Left renal cortex interstitium (tissue), 4 donors: ENCODE data around the gene ENDOV. TPM values are rescaled to one million over a fixed set of nuclear protein-coding genes. Genes with fewer than 3 reads are reported as not detected.
A peak's percentile ranks its signal among the peaks of the same experiment; 100 is the strongest.
"Not testable (repeated sequence)": the region's sequence is repeated elsewhere in the genome, so short reads cannot be mapped to it uniquely, and the experiment has no call there.

Source experiments
- DNase-seq, 4 donors: peaks; one replicate each; pipeline ENCODE4 v3.0.0-alpha.2; 2013; ENCODE audit warnings: low read depth in 4 of 4, low spot score in 2 of 4, missing footprints in 1 of 4
- polyA plus RNA-seq, 4 donors: library from polyadenylated mRNA; unstranded; fragments of 120-200 nt; gene quantifications; one replicate each; pipeline ENCODE4 v1.2.1, GENCODE V29; 2013; ENCODE audit not compliant: insufficient read length in 4 of 4

The ENDOV gene
- polyA plus RNA-seq, 4 donors, result 25.7 to 46.9 (median 35.2) TPM

DNA sequence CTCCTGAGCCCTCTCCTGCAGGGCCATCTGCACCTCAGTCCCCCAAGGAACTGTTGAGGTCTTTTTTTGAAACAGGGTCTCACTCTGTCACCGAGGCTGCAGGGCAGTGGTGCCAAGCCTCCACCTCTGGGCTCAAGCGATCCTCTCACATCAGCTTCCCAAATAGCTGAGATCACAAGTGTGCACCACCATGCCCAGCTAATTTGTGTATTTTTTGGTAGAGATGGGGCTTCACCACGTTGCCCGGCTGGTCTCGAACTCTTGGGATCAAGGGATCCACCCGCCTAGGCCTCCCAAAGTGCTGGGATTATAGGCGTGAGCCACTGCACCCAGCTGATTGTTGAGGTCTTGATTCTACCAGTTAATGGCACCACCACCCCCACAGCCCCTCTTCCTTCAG, 27.9 kb upstream of the ENDOV start:
- no peak for DNase-seq

DNA sequence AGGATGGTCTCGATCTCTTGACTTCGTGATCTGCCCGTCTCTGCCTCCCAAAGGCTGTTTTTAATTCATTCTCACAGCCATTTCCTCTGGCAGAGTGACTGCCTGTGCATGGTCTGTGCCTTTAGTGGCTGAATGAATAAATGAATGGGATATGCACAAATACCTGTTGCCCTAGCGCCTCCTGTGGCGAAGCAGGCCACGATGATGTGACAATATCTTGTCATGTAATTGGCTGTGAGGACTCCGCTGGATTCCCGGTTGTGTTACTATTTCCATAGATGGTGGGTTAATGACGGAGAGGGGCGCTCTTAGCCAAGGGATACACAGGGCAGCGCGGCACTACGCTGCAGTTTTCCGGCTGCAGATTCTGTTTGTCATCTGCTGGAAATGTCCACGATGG, 26.8 kb upstream of the ENDOV start:
- no peak for DNase-seq

DNA sequence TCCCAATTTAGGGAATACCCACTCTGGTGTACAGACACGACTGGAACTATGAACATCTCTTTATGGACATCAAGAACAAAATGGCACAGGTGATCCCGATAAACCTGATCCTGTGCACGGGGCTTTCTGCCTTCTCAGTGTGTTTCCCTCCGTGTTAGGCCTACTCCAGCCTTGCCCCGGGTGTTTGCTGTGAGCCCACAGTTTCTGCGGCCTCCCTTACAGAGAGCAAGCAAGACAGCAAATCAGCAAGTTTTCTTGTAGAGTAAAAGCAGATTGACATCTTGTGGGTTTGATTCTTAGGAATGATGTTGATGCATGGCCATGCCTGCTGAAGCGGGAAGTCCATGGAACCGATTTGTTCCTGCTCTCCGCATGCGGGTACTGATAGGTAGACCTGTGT, 26.4 kb upstream of the ENDOV start:
- no peak for DNase-seq

DNA sequence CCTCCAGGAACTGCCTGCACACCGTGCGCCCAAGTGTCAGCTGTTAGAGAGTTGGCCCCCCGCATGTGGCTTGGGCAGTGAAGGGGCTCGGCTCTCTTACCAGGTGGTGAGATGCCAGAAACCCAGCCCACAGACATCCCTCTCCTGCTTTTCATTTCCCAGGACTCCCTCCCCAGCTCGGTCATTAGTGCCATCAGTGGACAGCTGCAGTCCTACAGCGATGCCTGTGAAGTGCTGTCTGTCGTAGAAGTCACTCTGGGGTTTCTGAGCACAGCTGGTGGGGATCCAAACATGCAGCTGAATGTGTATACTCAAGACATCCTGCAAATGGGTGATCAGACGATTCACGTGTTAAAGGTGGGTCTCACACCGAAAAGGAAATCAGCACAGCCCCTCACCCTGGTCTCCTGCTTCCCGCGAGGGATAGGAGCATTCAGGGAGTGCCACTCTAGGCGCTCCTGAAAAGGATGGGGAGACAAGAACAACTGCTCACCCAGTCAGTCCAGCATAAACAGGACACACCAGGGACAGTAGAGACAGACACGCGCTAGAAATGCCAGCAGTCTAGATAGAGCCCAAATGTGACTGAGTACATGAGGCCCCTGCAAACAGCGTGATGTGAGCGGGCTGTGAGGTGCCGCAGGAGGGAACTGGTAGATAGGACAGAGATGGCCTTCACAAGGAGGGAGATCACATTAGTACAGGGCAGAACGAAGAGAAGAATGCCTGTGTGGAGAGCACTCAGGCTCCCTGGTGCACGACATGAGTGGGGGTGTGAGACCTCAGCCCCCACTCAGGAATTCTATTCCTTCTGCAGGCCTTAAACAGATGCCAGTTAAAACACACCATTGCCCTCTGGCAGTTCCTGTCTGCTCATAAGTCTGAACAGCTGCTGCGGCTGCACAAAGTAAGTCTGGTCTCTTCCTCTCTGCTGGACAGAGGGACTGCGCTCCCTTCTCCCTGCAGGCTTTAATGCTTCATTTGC, 25.7 kb upstream of the ENDOV start:
- no peak for DNase-seq

DNA sequence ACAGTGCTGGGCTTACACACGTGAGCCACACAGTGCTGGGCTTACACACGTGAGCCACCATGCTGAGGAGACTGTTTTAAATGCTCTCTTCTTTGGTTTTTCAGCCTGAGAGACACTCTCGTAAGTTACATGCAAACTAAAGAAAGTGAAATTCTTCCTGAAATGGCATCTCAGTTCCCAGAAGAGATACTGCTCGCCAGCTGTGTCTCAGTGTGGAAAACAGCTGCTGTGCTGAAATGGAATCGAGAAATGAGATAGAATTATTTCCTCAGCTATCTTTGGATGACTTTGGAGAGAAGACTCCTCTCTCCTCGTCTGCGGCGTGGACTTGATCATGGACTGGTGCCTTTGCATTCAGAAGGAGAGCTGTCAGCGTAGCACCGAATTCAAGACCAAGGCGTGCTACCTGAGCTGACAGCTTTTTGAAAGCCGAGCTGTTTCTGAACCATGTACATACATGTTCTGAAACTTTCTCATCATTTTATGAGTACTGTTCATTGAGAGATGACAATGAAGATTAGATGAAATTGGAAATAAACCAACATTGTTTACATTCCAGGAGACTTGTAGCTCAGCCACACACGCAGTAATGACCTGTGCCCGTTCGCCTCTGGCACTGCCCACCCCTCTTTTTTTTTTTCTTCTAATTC, 21.6 kb upstream of the ENDOV start:
- no peak for DNase-seq

DNA sequence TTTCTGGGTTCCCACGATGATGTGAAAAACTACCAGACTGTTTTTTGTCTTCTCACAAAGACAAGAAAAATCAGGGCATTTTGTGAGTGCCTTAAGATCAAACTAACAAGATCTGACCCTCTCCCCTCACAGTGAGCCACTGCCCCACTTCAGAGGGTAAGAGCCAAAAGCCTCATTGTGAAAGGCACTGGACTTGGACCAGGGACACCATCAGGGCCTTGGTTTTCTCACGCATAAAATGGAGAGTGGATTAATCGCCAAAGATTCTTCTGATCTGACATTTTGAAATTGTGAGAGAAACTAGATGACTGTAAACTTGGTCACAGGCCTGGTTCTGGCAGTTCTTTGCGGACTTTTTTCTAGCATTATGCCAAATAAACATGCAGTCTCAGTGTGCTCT, 21.0 kb upstream of the ENDOV start:
- no peak for DNase-seq

DNA sequence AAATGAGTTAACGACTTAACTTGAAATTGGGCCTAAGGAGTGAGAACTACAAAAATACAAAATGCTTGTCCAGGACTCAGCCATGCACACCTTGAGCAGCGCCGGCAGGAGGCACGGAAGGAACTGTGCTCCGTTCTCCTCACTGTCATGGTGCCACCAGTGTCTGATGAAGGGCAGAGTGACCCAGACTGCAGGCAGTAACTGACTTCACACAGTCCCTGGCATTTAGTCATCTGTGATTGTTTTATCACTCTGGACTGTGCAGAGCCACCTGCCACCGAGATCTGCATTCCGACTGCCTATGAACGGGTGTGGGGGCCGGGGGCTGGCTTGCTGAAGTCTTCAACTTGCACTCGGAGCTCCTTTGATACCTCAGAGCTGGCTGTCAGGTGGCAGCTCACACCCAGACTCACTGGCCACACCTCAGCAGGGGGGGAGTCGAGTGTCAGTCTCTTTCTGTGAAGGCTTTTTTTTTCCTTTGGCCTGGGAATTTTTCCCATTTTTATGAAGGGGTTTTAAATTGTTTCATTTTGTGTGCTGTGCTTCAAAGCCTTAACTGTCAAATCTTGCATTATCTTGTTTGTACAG, 20.2 kb upstream of the ENDOV start:
- no peak for DNase-seq

DNA sequence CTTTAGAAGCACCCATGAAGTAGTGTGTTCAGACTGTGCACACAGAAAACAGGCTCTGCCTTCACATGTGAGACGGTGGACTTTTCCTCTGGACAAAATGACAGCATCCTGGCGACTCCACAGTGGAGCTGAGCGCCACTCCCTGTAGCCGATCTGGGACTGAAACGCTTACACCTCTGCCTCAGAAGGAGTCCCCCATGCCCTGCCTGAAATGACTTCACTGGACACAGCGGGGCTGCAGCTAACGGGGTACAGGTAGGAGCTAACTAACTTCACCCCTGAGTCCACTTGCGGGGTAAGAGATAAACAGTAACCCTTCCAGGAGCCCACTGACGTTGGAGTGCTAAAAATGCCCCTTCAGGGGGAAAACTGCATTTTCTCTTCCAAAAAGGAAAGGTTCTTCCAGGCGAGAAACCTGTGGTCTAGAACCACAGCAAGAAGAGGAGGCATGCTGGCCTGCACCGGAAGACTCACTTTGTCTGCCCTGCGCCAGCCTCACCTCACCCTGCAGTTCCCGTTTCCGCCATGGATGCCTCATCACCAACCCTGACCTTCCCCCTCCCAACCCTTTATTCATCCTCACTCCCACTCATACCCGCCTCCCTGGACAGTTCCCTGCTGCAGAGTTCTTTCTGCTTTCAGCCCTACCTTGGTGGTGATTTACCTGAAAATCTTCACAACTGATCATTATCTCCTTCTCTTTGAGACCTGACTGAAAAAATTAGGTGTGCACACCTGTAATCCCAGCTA, 19.4 kb upstream of the ENDOV start:
- no peak for DNase-seq

DNA sequence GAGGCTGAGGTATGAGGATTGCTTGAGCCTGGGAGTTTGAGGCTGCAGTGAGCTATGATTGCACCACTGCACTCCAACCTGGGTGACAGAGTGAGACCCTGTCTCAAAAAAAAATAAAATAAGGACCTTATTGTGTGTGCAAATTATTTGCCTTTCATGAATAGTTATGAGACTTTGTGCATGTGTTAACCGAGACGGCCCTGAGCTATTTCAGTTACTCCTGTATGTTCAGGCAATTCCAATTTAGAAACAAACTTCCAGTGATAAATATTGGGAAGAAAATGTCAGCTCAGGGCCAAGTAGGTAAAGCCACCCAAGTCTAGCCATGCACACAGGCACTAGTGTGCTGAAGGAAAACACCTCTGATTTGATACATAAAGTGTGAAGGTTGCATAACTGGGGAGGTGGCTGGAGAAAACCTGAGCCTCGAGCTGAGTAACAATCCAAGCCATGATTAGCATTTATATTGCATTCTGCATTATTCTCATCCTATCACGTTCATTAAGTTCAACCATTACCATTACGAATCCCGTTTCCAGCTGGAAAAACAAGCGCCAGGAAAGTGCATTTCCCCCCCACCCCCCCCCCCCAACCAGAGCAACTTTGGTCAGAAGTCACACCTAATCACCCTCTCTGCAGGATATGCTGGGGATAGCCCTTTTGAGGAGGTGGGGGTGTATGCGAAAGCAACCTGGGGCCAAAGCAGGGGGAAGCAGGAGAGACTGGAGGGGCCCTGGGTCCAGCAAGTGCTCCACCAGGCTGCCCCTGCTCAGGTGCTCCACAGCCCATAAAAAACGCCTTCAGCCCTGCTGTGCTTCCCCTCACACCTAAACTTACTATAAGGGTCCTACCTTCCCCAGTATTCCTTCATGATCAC, 18.6 kb upstream of the ENDOV start:
- no peak for DNase-seq

DNA sequence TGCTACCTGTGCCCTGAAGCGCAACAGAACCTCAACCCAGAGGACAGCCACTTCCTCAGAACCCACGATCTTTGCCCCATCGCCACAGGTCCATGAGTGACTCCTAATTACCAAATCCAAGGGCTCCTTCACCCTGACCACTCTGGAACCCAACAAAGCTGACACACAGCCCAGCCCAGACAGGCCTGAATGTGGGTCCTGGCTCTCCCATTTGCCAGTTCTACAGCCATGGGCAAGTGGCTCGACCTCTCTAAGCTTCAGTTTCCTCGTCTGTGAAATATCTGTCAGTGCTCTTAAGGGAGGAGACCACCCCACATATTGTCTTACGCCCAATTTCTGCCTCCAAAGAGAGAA, 18.0 kb upstream of the ENDOV start:
- no peak for DNase-seq

DNA sequence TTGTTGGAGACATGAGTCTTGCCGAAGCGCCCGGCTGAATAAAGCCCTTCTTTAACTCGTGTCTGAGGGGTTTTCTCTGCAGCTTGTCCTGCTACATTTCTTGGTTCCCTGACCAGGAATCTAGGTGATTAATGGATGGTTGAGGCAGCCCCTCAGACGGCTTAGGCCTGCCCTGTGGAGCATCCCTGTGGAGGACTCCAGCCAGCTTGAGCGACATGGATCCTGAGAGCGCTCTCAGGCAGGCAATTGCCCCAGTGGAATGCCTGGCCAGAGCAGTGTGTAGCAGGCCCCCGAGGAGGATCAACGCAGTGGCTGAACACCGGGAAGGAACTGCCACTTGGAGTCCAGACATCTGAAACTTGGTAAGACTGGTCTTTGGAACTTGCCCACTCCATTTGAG, 17.3 kb upstream of the ENDOV start:
- no peak for DNase-seq

DNA sequence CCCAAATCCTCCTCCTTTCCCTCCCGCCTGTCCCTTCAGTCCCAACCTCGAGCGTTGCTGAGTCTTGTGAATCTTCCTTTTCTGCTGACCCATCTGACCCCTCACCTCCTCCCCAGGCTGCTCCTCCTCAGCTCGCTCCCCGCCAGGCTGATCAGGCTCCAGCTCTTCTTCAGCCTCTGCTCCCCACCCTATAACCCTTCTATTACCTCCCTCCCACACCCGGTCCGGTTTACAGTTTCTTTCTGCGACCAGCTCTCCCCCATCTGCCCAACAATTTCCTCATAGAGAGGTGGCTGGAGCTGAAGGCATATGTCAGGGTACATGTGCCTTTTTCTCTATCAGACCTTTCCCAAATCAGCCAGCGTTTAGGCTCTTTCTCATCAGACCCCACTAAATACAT, 13.9 kb upstream of the ENDOV start:
- peak in 1 of 4 donors; percentile 32 for DNase-seq

DNA sequence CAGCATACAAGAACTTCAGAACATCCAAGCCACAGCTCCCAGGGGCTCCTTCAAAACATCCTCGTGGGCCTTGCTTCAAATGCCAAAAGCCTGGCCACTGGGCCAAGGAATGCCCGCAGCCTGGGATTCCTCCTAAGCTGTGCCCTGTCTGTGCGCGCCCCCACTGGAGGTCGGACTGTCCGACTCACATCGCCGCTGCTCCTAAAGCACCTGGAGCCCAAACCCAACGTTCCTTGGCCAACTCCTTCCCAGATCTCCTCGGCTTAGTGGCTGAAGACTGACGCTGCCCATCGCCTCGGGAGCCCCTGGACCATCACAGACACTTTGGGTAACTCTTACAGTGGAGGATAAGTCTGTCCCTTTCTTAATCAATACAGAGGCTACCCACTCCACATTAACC, 12.9 kb upstream of the ENDOV start:
- not testable (repeated sequence) for DNase-seq

DNA sequence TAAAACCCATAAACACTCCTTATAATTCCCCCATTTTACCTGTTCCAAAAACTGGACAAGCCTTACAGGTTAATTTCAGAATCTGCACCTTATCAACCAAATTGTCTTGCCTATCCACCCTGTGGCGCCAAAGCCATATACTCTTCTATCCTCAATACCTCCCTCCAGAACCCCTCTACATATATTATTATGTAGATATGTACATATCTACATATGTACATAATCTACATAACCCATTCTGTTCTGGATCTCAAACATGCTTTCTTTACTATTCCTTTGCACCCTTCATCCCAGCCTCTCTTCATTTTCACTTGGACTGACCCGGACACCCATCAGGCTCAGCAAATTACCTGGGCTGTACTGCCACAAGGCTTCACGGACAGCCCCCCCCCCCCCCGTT, 12.0 kb upstream of the ENDOV start:
- no peak for DNase-seq

DNA sequence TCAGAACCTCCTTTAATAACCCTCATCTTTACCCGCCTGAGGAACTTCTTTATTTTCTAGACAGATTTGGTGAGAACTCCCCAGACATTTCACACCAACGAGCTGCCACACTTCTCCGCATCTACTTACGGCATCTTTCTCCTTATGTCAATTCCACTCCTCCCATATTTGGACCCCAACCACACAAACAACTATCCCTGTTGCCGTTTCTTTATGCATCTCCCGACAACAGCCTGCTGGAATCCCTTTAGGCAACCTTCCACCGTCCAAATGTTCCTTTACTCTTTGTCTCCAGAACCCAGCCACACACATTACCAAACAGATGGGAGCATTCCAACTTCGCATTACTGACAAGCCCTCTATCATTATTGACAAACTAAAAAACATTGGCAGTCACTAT, 8.8 kb upstream of the ENDOV start:
- no peak for DNase-seq

DNA sequence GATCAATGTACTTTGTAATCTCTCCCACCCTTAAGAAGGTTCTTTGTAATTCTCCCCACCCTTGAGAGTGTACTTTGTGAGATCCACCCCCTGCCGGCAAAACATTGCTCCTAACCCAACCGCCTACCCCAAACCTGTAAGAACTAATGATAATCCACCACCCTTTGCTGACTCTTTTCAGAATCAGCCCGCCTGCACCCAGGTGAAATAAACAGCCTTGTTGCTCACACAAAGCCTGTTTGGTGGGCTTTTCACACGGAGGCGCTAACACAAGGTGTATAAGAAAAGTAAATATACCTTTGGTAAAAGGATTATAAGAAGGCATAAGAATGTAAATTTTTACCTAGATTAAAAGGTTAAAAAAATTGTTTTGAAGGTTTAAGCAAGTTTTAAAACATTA, 7.0 kb upstream of the ENDOV start:
- DNase-seq, result not testable (repeated sequence)

DNA sequence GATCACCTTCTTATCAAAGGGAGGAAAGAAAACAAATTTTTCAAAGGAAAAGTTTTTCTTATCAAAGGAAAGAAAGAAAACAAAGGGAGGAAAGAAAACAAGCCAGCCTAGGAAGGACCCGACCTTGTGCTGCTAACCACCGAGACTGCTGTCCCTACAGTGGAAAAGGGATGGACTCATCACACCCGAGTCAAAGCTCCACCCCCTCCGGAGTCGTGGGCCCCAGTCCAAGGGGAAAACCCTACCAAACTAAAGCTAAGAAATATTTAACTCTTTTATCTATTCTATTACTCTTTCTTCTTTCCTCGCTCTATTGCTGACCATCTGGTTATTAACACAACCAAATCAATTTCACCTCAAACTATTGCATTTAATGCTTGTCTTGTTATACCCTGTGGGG, 6.1 kb upstream of the ENDOV start:
- no peak for DNase-seq

DNA sequence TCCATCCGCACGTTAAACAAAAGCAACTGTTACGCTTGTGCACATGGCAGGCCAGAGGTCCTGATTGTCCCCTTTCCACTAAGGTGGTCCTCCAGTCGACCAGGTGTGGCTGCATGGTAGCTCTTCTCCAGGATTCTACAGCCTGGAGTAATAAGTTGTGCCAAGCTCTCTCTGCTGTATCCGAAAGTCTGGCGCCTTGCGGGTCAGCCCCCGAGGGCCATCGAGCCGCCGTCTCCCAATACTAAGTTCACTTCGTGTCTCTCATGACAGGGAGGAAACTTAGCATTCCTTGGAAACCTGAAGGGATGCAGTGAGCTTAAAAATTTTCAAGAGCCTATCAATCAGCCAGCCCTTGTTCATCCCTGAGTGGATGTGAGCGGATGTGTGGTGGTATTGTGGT, 5.3 kb upstream of the ENDOV start:
- DNase-seq, result no peak

DNA sequence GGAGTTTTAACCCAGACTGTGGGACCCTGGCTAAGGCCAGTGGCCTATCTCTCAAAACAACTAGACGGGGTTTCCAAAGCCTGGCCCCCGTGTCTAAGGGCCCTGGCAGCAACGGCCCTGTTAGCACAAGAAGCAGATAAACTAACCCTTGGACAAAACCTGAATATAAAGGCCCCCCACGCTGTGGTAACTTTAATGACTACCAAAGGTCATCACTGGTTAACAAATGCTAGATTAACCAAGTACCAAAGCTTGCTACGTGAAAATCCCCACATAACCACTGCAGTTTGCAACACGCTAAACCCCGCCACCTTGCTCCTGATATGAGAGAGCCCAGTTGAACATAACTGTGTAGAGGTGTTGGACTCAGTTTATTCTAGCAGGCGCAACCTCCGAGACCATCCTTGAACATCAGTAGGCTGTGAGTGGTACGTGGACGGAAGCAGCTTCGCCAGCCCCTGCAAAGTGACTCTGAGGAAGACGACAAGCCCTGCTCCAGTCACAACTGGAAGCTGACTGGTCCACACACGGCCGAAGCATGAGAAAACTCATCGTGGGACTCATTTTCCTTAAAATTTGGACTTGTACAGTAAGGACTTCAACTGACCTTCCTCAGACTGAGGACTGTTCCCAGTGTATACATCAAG, 4.4 kb upstream of the ENDOV start:
- DNase-seq, result not testable (repeated sequence)
